Hepatocyte (in vitro differentiated cells): Measurements from ENCODE around the gene RREB1.

ENCODE experiments used
- EZH2 ChIP-seq: fragments of 200-600 bp; sonication (generic); IDR thresholded peaks from 2 replicates; pipeline ENCODE4 v1.6.1; 2016; ENCODE audit warnings: antibody characterized with exemption, mild to moderate bottlenecking, borderline replicate concordance
- EZH2phosphoT487 ChIP-seq: fragments of 200-600 bp; sonication (generic); IDR thresholded peaks from one replicate; pipeline ENCODE4 v1.6.1; 2018; ENCODE audit warnings: antibody characterized with exemption, mild to moderate bottlenecking, low read depth, moderate library complexity; ENCODE audit not compliant: unreplicated experiment, severe bottlenecking
- TF ChIP-seq, protein P1 (sequence below): fragments of 200-600 bp; sonication (generic); IDR thresholded peaks from 2 replicates; pipeline ENCODE4 v1.5.1; 2016; ENCODE audit warnings: antibody characterized with exemption, mild to moderate bottlenecking; ENCODE audit not compliant: poor library complexity

DNA sequence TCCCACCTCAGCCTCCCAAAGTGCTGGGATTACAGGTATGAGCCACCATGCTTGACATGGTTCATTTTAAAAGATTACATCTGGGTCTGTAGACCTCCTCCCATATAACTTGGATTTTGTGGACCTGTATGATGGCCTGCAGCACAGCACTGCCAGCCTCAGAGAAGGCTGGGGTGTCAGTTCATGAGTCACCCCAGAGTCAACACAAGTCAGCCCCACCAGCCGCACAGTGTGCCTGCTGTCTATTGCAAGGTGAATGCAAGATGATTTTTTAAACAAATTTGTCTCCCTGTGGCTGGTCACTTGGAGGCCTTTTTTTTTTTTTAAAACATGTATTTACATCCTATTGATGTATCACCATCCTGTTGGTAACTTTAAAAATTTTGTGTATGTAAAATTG lies 76.7 kb downstream of the RREB1 start:
- TF ChIP-seq, protein P1, sequence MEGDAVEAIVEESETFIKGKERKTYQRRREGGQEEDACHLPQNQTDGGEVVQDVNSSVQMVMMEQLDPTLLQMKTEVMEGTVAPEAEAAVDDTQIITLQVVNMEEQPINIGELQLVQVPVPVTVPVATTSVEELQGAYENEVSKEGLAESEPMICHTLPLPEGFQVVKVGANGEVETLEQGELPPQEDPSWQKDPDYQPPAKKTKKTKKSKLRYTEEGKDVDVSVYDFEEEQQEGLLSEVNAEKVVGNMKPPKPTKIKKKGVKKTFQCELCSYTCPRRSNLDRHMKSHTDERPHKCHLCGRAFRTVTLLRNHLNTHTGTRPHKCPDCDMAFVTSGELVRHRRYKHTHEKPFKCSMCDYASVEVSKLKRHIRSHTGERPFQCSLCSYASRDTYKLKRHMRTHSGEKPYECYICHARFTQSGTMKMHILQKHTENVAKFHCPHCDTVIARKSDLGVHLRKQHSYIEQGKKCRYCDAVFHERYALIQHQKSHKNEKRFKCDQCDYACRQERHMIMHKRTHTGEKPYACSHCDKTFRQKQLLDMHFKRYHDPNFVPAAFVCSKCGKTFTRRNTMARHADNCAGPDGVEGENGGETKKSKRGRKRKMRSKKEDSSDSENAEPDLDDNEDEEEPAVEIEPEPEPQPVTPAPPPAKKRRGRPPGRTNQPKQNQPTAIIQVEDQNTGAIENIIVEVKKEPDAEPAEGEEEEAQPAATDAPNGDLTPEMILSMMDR, result no peak
- TF ChIP-seq EZH2phosphoT487, result no peak
- no peak for TF ChIP-seq EZH2
